H54 (cell line): ENCODE results near the gene G2E3.
"Not testable (repeated sequence)": the region's sequence is repeated elsewhere in the genome, so short reads cannot be mapped to it uniquely, and the experiment has no call there.

ENCODE experiments used
- DNase-seq: peaks from one replicate; pipeline ENCODE4 v3.0.0; 2011; ENCODE audit warnings: low spot score, mixed read lengths; ENCODE audit not compliant: insufficient read length
- FAIRE-seq: peaks from 3 replicates; lab custom pipeline; 2011; peaks lifted over from hg19 to GRCh38; lab: Jason Lieb, UNC
- POLR2A ChIP-seq: IDR thresholded peaks from 2 replicates; pipeline ENCODE4 v1.6.1; 2011; ENCODE audit warnings: low read depth, mild to moderate bottlenecking, low read length

The G2E3 gene

DNA sequence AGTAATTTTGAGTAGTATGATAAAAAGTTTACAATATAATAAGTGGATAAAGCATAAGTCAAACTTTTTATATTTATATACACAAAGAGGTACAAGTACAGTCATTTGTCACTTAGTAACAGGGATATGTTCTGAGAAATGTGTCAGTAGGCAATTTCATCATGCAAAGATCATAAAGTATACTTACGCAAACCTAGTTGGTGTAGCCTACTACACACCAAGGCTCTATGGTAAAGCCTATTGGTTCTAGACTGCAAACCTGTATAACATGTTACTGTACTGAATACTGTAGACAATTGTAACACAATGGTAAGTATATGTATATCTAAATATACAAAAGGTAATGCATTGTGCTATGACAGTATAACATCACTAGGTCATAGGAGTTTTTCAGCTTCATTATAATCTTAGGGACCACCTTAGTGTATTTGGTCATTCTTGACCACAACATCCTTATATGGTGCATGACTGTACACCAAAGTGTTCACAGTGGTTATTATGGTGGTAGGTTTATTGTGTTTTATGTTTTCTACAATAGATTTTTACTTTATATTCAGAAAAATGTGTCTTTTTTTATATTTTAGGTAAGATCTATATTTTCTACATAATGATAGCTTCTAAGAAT, 48.3 kb downstream of the G2E3 start:
- no peak for TF ChIP-seq POLR2A
- FAIRE-seq: no peak
- no peak for DNase-seq

DNA sequence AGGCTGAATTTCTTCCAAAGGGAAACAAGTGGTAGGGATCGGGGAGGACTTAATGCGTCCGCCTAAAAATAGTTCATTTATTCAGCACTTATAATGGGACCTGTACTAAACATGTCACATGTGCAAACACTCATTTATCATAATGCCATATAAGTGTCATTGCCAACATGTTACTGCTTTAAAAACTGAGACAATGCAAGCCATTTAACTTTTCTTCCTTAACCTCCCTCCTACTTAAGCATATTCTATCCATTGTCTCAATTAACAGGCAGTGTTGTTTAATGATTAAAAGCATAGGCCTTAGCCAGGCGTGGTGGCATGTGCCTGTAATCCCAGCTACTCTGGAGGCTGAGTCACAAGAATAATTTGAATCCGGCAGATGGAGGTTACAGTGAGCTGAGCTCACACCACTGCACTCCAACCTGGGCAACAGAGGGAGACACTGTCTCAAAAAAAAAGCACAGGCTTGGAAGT, 49.6 kb downstream of the G2E3 start:
- FAIRE-seq (peak; percentile 66), DNase-seq (no peak)

DNA sequence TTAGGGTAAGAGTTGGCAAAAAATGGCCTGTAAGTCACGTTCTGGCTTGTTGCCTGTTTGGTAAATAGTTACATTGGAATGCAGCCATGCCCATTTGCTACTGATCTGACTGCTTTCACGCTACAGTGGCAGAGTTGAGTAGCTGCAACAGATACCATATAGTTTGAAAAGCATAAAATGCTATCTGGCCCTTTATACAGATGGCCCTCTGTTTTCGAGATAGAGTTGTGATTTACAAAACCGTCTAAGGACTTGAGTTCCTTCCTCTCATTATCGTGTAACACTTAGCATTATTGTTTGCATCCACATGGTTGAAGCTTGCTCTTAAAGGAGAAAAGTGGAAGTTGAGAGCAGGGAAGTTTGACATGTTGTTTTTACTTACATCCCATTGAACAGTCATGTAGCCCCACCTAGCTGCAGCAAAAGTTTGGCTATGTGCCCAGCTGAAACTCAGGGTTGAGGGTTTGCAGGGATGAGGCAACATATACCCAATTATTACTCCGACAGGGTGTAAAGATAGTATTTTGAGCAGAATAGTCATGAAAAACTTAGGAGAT, 51.9 kb downstream of the G2E3 start:
- FAIRE-seq (peak; percentile 48), DNase-seq (no peak)
- no peak for TF ChIP-seq POLR2A

More for the DNA sequence above, 49.6 kb downstream of the G2E3 start:
- TF ChIP-seq POLR2A: no peak

DNA sequence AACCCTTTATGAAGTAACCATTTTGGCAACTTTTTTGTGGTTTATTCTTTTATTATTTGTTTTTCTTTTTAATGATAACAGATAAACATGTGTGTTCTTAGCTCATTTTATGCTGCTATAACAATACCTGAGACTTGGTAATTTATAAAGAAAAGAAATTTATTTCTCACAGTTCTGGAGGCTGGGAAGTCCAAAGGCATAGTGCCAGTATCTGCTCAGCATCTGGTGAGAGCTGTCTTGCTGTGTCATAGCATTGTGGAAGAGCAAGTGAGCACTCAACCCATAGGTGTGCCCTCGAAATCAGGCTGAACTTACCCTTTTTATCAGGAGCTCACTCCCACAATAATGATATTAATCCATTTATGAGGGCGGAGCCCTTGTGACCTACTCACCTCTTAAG, 55.2 kb downstream of the G2E3 start:
- no peak for FAIRE-seq
- no peak for TF ChIP-seq POLR2A
- no peak for DNase-seq

DNA sequence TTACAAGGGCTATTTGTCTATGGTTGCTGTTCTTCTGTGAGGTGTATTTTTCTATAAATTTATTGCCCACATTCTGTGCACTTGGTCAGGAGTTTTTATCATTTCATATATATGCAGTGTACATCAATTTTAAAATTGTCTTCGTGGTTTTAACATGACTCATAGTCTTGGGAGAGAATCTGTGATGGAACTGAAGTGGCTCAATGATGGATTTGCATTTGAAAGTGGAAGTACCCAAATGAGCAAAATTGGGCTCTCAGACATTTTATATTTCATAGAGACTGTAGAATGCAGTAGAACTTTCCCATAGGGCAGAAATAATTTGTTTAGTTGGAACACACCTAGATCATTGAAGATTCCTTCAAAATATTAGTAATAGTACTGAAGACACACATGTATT, 61.2 kb downstream of the G2E3 start:
- peak; percentile 2 for DNase-seq
- peak; percentile 64 for FAIRE-seq
- no peak for TF ChIP-seq POLR2A

DNA sequence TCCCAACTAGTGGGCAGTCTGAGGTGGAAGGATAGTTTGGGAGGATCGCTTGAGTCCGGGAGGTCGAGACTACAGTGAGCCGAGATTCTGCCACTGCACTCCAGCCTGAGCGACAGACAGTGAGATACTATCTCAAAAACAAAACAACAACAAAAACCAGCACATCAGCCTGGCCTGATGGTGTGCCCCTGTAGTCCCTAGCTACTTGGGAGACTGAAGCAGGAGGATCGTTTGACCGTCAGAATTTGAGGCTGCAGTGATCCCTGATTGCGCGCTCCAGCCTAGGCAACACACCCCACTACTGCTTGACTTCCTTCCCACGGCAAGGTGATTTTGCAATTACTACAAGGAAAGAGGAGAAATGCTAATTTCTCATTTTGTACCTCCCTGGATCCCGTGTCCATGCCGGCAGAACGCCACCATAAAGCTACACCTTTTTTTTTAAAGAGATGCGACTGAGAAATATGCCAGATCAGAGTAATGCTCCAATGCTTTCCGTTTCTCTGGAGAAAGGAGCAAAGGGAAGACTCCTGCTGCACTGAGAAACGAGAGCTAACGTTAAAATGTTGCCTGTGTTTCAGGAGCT, 62.5 kb downstream of the G2E3 start:
- TF ChIP-seq POLR2A: no peak
- no peak for DNase-seq
- no peak for FAIRE-seq

DNA sequence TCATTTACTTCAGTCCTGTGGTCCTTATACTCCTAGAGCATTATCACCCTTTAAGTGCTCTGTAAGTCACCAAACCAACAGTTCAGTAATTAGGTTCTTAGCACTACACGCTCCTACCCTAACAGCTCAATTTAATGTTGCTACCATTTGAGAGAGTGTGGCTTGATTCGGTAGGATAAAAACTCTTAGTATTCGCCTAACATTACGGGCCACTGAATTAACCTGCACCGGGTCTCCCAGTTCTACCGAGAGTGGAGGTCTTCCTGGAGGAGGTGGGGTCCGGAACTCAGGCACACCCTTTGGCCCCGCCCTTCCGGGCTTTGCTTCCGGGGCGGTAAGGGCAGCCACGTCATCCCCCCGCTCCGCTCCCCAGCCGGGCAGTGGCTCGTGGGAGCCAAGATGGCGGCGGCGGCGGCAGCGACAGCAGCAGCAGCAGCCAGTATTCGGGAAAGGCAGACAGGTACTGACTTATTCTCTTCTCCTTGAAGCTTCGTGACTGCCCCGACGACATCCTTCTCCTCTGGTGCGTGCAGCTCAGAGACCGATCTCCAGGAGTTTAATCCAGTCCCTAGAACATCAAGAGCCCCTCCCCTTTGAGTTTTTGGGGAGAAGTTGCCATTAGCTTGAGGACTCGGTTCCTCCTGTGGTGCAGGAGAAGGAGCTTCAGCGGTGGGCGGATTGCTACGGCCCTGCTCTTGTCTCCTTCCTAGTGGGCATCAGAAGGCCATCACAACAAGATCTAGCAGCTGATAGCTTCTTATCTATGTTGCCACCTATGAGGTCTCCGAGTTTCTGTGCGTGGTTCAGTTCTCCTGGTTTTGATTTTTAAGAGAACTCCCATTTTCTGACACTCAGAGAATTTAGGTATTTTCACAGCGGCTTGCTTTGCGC, 63.2 kb downstream of the G2E3 start, which contains the start of gene SCFD1:
Gene SCFD1, plus strand, starts transcription at position 380 of the 891 bp plus-strand sequence. Its CDS starts 20 bp downstream, at position 400.
- FAIRE-seq (peak; percentile 70), DNase-seq (peak; percentile 34)
- TF ChIP-seq POLR2A: peak; percentile 85

DNA sequence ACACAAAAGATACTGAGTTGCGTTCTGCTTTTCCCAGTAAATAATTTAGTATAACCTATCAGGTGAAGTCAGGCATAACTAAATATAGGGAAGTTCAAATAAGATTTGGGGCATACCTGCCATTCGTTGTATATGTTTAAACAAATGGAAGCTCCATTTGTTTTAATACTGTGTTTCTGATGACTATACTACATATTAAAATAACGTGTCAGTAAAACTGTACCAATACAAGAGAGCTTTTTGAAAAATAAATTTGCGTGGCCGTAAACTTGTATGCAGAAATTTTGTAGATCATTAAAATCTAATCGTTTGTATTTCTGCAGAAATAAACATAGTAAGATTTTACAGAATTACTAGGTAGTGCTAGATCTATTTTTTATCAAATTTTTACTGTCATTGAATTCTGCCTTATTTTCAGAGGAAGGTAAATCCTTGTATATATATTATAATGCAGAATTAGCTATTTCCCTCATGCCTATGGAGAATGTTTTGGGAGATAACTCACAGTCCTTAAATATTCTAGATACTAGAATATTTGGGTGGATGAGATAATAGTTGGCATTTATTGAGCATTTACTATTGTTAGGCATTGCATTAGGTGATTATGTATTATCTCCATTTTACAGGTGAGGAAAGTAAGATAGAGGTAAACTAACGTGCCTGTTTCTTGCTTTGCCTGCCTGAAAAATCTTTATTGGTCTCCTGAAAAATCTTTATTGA, 64.6 kb downstream of the G2E3 start:
- no peak for TF ChIP-seq POLR2A
- FAIRE-seq: no peak
- no peak for DNase-seq

DNA sequence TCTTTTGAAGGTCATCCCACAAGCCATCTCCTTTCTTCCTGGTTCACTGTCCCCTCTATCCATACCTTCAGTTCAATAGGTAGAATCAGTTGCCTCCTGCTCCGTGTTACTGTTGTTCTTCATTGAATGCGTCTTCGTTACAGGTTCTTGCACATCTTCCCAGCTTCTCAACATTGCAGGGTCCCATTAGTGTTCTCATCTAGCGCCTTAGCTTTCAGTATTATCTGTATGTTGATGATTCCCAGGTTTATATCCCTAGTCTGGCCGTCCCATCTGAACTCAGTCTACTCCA, 65.1 kb downstream of the G2E3 start:
- DNase-seq: no peak
- TF ChIP-seq POLR2A: no peak
- FAIRE-seq: no peak

DNA sequence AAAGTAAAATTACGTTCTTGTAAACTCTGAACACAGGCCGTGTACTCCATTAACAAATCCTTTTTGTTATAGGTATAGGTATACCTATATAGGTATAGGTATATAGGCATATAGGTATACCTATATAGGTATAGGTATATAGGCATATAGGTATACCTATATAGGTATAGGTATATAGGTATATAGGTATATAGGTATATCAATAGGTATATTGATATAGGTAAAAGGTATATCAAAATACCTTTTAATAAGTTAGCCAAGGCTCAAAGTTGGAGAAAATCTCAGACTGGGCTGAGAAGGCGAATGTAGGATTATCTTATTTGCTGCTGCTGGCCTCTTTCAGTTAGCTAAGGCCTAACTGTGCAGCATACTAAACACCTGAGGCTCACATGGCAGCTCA, 66.6 kb downstream of the G2E3 start:
- TF ChIP-seq POLR2A: no peak
- FAIRE-seq (no peak), DNase-seq (no peak)

DNA sequence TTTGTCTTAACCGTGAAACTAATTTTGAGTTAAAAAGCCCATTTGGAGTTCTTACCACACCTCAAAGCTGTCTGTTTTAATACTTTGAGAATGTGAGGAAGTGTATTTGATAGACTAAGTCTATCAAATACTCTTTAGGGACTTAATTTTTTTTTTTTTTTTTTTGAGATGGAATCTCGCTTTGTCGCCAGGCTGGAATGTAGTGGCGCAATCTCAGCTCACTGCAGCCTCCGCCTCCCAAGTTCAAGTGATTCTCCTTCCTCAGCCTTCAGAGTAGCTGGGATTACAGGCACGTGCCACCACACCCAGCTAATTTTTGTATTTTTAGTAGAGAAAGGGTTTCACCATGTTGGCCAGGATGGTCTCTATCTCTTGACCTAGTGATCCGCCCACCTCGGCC, 70.5 kb downstream of the G2E3 start:
- not testable (repeated sequence) for DNase-seq, FAIRE-seq

DNA sequence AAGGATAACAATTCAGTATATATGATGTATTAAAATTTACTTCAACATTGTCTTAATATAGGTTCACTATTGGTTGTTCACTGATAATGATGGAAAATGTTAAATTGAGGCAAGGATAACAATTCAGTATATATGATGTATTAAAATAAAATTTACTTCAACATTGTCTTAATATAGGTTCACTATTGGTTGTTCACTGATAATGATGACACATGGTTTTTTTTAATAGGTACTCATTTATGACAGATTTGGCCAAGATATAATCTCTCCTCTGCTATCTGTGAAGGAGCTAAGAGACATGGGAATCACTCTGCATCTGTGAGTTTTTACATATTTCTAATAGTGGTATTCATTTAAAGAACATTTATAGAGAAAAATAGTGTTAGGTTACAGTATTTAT, 71.3 kb downstream of the G2E3 start:
- DNase-seq: no peak
- no peak for TF ChIP-seq POLR2A
- FAIRE-seq: no peak

DNA sequence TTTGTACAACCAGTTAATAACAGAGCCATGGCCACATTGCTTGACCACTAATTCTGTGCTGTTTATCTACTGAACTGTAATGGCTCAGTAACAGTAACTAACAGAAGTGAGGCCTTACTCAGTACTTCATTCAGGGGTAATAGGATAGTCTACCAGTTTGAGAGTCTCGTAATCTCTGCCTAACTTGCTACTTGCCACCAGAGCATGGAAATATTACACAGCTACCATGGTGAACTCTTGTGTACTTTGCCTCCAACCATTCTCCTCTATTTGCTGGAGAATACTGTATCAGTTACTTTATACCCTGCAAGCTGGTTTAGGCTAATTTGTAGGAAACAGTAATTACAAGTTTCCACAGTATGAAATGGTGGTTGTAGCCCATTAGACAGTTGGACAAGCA, 73.8 kb downstream of the G2E3 start:
- no peak for TF ChIP-seq POLR2A
- no peak for FAIRE-seq

DNA sequence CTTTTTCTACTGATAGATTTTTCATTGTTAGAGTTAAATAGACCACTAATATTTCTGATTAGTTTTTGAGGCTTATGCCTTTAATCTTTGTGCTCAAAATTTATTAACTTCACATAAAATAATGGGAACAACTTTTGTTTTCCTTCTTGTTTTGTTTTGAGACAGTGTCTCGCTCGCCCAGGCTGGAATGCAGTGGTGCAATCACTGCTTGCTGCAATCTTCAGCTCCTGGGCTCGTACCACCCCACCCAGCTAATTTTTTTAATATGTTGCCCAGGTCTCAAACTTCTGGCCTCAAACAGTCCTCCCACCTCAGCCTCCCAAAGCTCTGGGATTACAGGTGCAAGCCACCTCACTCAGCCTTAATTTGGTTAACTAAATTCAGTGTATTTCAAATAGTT, 80.0 kb downstream of the G2E3 start:
- DNase-seq (no peak), FAIRE-seq (no peak)
- TF ChIP-seq POLR2A: no peak

More for the DNA sequence above, 73.8 kb downstream of the G2E3 start:
- no peak for DNase-seq
